Effector memory CD8-positive, alpha-beta T cell (primary cell): Measurements from ENCODE around the gene SEPTIN12.

Source experiments
- ATAC-seq: fragments of 150-1000 bp; cut with Tn5 transposase; replicated peaks from 2 replicates; pipeline ENCODE4 v1.10.0; 2021; ENCODE audit warnings: mild to moderate bottlenecking, moderate library complexity
- DNase-seq, 3 experiments: peaks; one replicate each; pipeline ENCODE4 v3.0.0; 2021
- H3K27ac Mint-ChIP-seq, 2 donors: one replicate each; pipeline ENCODE4 v1.8.0; 2022; ENCODE audit warnings: mild to moderate bottlenecking in 2 of 2, mixed read lengths in 2 of 2, moderate library complexity in 2 of 2
- H3K27me3 Mint-ChIP-seq, 2 donors: one replicate each; pipeline ENCODE4 v1.8.0; 2022; ENCODE audit warnings: mixed read lengths in 2 of 2
- H3K36me3 Mint-ChIP-seq: one replicate; pipeline ENCODE4 v1.8.0; 2022; ENCODE audit warnings: mild to moderate bottlenecking, moderate library complexity, mixed read lengths; ENCODE audit not compliant: insufficient read depth
- H3K4me1 Mint-ChIP-seq, 2 donors: one replicate each; pipeline ENCODE4 v1.8.0; 2022; ENCODE audit warnings: low read depth in 2 of 2, mixed read lengths in 2 of 2
- H3K4me3 Mint-ChIP-seq, 2 donors: one replicate each; pipeline ENCODE4 v1.8.0; 2022; ENCODE audit warnings: mild to moderate bottlenecking in 2 of 2, mixed read lengths in 2 of 2, moderate library complexity in 2 of 2
- H3K9me3 Mint-ChIP-seq, 2 donors: one replicate each; pipeline ENCODE4 v1.8.0; 2022; ENCODE audit warnings: mixed read lengths in 2 of 2

The SEPTIN12 gene

GRCh38 chr16:4733747-4734062 is 54.4 kb downstream of the SEPTIN12 start:
- ATAC-seq (peak; percentile 5), DNase-seq (peak in 2 of 3 experiments; percentile 8 to 15)
- H3K4me1 Mint-ChIP-seq = peaks cover 16 to 17% of the 10 kb centered on the region in 2 donors
- H3K36me3 Mint-ChIP-seq = peaks cover 16% of the 10 kb centered on the region
- peak overlapping the region; percentile 62 to 92 for H3K27ac Mint-ChIP-seq
- H3K27me3 Mint-ChIP-seq = peaks cover 0 to 8% of the 10 kb centered on the region in 2 donors
- no peaks in the 10 kb centered on the region for H3K9me3 Mint-ChIP-seq
- peak overlapping the region; percentile 91 to 95 for H3K4me3 Mint-ChIP-seq

DNA sequence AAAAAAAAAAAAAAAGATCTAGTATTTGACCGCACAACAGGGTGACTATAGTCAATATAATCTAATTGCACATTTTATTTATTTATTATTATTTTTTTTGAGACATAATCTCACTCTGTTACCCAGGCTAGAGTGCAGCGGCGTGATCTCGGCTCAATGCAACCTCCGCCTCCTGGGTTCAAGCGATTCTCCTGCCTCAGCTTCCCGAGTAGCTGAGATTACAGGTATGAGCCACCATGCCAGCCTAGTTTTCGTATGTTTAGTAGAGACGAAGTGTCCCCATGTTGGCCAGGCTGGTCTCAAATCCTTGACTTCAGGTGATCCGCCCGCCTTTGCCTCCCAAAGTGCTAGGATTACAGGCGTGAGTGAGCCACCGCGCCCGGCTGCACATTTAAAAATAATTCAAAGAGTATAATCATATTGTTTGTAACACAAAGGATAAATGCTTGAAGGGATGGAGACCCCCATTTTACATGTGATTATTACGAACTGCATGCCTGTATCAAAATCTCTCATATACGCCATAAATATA is 54.9 kb downstream of the SEPTIN12 start:
- Mint-ChIP-seq H3K4me1 (peaks cover 16 to 17% of the 10 kb centered on the region in 2 donors), H3K36me3 (peaks cover 15% of the 10 kb centered on the region), H3K27me3 (peaks cover 0 to 5% of the 10 kb centered on the region in 2 donors), H3K4me3 (peak overlapping the region; percentile 91 to 95), H3K9me3 (no peaks in the 10 kb centered on the region), H3K27ac (peak overlapping the region; percentile 62 to 92)
- no peak for ATAC-seq
- no peak for DNase-seq

GRCh38 chr16:4729876-4730275 is 58.3 kb downstream of the SEPTIN12 start:
- H3K27ac Mint-ChIP-seq = no peak overlapping the region
- ATAC-seq = no peak
- peaks cover 8 to 11% of the 10 kb centered on the region in 2 donors for H3K4me1 Mint-ChIP-seq
- no peaks in the 10 kb centered on the region for H3K9me3 Mint-ChIP-seq
- DNase-seq = no peak
- H3K27me3 Mint-ChIP-seq = no peaks in the 10 kb centered on the region
- peaks cover 8% of the 10 kb centered on the region for H3K36me3 Mint-ChIP-seq
- H3K4me3 Mint-ChIP-seq = no peak overlapping the region

- H3K9me3 Mint-ChIP-seq = no peaks in the 10 kb centered on the region
- H3K27ac Mint-ChIP-seq = no peak overlapping the region
- no peak for DNase-seq
- no peak for ATAC-seq
- H3K27me3 Mint-ChIP-seq = no peaks in the 10 kb centered on the region
- H3K4me1 Mint-ChIP-seq = peaks cover 5 to 7% of the 10 kb centered on the region in 2 donors
- no peaks in the 10 kb centered on the region for H3K36me3 Mint-ChIP-seq
- no peak overlapping the region for H3K4me3 Mint-ChIP-seq
Observed at GRCh38 chr16:4728676-4729075, 59.5 kb downstream of the SEPTIN12 start.
